Hepatic stellate cell (primary cell): Measurements from ENCODE around the gene ADRA2C.

ENCODE experiments used
- DNase-seq: peaks from one replicate; pipeline ENCODE4 v3.0.0; 2011; ENCODE audit warnings: low spot score

ADRA2C gene

DNA sequence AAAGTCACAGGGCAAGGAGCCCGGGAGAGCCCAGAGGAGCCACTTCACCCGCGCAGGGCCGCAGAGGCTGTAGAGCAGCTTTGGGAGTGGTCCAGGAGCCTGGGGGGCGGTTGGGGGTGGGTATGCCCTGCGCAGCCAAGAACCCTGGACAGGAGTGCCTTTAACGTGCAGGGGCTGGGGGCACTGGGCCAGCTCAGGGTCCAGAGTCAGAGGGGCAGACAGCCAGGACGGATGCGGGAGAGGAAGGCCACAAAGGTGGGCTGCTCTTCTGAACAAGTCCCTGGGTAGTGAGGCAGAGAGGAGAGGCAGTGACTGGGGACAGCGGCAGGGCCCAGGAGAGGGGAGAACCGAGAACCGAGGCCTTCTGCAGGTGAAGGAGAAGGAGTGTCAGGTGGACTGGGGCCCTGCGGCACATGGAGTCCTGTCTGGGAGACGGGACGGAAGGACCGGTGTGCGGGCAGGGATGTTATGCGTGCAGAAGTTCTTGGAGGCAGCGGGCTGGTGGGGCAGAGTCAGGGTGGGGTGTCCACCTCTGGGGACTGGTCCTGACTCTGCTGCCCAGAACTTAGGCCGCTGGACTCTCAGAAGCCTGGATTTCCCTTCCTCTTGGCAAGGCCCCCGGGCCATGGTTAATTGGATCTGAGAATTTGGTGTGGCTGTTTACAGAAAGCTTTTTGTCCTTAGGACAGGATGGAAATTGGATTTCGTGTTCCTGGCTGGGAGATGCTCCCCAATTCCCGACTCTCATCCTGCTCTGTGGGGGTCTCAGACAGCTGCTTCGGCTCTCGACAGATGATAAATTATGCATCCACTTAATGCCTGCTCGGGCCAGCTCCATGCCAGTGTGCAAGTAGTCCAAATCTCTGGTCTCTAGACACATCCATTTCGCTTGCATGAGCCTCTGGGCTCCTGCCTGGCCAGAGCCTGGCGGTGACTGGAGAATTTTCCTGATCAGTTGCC lies 31.9 kb downstream of the ADRA2C start:
- DNase-seq, result no peak

- no peak for DNase-seq
These were observed 33.3 kb downstream of the ADRA2C start for GRCh38 chr4:3799496-3799895.

- DNase-seq, result no peak
These were observed 34.2 kb downstream of the ADRA2C start for GRCh38 chr4:3800351-3800750.

DNA sequence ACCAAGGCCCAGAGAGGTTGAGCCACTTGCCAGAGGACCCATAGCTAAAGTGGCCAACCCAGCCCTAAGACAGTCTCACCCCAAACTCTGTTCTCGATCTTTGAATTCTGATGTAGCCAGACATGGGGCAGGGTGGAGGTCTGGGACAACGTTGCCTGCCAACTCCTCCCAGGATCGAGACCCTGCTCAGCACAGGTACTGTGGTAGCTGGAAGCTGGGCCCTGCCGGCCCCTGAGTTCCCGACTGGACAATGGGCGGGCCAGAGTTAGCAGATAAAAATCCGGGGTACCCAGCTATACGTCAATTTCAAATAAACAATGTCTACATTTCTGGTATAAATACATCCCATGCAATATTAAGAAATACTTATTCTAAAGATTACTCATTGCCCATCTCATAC lies 35.3 kb downstream of the ADRA2C start:
- DNase-seq, result no peak

DNA sequence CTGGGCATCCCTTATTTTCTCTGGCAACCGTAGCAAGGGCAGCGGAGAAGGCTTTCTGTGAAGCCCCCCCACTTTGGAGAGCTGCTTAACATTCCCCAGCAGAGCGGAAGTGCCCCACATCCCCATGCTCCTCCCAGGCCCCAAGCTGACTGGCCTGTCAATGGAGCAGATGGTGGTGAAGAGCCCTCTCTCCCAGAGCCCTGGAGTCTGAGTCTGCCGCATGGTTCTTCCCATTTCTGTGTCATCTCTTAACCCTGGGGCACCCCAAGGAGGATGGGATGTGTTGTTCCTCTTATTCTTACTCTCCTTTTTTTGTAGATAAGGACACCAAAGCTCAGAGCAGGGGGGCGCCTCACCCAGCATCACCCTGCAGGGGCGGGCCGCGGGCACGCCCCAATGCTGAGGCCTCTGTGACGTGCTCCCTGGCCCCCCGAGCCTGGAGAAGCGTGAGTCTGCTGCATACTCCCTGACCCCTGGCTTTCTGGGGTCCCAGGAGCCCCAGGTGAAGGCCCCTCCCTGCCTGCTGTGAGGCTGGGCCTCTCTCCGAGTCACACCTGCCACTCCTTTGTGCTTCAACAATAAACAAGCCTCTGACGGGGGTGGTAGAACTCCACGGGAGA lies 35.9 kb downstream of the ADRA2C start:
- no peak for DNase-seq

DNA sequence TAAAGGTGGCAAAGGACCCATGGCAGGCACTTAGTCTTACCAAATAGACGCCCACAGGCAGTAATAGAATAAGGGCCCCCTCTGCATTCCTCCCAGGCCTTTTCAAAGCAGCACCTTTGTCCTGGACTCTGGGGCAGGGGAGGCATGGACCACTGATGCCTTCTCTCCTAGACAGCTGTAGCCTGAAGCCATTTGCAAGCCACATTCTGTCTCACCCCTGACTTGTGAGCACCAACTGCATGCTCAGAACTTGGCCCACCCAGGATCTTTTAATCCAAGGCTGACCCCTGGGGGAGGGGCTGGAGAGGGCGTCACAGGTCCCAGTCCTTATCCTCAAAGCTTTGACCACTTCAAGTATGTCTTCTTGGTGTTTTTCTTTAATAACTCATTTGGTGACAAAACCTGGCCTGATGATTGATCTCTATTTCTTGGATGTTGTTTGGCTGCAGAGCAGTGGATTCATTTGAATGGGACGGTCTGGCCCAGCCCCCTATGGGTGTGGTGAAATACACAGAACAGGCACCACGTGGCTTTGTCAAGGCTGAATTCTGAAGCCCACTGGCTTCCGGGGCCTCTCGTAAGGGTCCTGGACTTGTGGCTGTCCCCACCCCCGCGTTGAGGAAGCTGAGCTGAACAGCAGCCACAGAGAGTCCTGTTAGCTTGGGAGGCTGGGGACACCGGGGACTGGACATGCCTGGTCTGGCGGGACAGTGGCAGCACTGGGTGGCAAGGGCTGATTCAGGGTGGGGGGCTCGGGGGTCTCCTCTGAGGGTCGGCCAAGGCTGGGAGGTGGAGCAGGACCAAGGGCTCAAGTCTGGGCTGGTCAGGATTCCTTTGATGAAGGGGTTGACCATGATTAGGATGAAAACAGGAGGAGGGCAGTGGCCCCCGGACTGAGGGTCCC lies 36.6 kb downstream of the ADRA2C start:
- DNase-seq, result no peak

- DNase-seq, result no peak
These were observed 37.3 kb downstream of the ADRA2C start for GRCh38 chr4:3803475-3803847.

DNA sequence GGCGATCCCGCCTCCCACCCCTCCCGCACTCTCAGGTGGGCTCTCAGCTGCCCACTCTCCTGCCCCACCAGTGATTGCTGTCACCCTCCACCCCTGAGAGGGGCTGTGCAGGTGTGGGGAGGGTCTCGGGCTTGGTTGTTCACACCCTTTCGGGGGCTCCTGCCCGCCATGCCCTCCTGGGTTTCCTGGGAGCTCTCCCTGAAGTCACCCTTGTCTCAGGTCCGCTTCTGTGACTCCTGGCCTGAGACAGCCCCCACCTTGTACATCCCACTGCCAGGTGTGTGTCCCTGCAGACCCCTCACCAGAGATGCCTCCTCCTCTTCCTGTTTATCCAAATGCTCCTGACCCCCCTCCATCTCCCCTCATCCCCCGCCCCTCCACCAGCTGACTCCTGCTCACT lies 37.8 kb downstream of the ADRA2C start:
- DNase-seq, result no peak

- DNase-seq, result no peak
These were observed 38.8 kb downstream of the ADRA2C start for GRCh38 chr4:3805026-3805425.

GRCh38 chr4:3805731-3806130 lies 39.5 kb downstream of the ADRA2C start:
- DNase-seq, result no peak

GRCh38 chr4:3807311-3807710 lies 41.1 kb downstream of the ADRA2C start:
- no peak for DNase-seq

- DNase-seq, result no peak
These were observed 41.8 kb downstream of the ADRA2C start for GRCh38 chr4:3807822-3808496.

- no peak for DNase-seq
These were observed 42.4 kb downstream of the ADRA2C start for GRCh38 chr4:3808597-3808996.

- no peak for DNase-seq
These were observed 42.8 kb downstream of the ADRA2C start for GRCh38 chr4:3809028-3809427.

- no peak for DNase-seq
These were observed 43.4 kb downstream of the ADRA2C start for GRCh38 chr4:3809451-3810110.

DNA sequence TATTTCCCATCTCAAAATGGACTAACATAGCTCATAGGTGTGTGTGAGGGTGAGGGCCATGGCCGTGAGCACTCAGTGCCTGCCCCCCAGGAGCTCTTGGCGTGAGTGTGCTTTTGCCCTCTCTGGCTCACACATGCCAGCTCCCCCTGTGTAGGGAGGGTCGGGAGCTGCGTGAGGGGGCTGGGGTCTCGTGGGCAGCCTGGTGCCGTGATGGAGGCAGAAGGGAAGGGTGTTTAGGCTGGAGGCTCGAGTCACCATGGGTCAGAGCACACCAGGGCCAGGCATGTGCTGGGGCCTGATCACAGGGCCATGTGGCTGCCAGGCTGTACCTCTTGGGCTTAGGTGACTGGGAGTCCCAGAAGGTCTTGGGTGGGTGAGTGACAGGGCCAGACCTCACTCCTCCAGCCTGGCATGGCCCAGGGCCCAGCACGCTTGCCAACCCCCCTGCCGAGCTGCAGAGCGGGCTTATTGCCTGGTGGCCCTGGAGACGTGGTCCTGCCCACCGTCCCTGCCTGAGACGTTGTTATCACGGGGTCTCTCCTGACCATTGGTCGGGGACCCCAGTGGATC lies 44.0 kb downstream of the ADRA2C start:
- DNase-seq, result no peak

DNA sequence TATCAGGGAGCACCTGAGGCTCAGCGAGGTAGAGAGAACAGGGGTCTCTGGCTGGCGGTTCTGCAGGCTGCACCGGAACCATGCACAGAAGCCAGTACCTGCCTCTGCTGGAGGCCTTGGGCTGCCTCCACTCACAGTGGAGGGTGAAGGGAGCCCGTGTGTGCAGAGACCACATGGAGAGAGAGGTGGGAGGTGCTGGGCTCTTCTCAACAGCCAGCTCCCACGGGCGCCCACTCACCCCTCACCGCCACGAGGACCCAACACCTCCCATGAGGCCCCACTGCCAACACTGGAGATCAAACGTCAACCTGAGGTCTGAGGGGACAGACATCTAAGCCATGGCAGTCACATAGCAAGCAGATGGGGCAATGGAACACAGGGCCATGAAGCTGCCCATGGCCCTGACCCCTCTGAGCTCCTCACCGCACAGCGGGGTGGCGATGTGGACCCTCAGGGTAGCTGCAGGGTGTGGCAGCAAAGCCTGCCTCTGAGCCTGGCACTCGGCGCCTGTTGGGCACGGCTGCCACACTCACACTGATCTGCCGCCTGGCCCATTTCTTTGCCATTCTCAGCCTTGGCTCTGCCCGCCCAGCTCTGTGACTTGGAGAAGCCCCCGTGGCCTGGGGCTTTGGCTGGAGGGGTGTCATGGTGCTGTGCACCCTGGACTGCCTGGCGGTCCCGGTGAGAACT lies 44.8 kb downstream of the ADRA2C start:
- no peak for DNase-seq

GRCh38 chr4:3811621-3812020 lies 45.4 kb downstream of the ADRA2C start:
- DNase-seq, result no peak

- no peak for DNase-seq
These were observed 46.2 kb downstream of the ADRA2C start for GRCh38 chr4:3812211-3812934.
